Measurements from ENCODE around the gene SLC25A12. TPM values are rescaled to one million over a fixed set of nuclear protein-coding genes. Genes with fewer than 3 reads are reported as not detected.
A peak's percentile ranks its signal among the peaks of the same experiment; 100 is the strongest.

SLC25A12 gene
- total and polyA plus RNA-seq, 9 donors = 15.6 to 34.1 (median 21.6) TPM

DNA sequence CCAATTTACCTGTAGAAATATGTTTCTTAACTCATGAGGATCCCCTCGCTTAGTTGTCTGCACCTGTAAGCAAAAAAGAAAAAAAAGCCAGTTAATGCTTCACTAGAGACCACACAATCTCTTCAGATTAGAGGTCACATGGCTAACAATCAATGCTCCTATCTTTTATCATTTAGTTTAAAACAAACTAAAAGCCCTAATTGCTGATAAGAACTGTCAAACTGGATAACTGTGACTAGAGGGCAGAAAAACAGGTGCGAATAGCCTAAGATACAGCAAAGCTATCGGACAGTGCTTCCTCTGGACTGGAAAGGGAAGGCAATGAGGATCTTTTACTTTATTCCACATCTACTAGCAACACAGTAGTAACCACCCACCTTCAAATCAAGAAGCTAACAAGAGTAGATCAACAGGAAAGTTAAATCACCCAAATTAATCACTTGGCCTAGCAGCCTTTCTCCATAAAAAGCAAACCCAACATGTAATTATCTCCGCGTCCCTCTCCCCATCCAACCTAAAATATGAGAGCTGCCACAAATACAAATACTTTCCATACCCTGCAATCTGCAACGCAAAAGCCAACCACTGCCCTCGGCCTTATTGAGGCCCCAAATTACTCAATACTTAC lies 734 bp downstream of the SLC25A12 start:
- intact Hi-C loops (cut with DNase I) = loop anchor here in 1 of 4 donors (10.0 kb wide), 1 partner anchor 79 kb away; no protein-coding TSS in a partner anchor
- DNase-seq = no peak
- TF ChIP-seq POLR2A (IDR thresholded peaks at IDR 0.05) (no peak), EP300 (IDR thresholded peaks at IDR 0.05) (no peak)
- TF ChIP-seq, protein P1, sequence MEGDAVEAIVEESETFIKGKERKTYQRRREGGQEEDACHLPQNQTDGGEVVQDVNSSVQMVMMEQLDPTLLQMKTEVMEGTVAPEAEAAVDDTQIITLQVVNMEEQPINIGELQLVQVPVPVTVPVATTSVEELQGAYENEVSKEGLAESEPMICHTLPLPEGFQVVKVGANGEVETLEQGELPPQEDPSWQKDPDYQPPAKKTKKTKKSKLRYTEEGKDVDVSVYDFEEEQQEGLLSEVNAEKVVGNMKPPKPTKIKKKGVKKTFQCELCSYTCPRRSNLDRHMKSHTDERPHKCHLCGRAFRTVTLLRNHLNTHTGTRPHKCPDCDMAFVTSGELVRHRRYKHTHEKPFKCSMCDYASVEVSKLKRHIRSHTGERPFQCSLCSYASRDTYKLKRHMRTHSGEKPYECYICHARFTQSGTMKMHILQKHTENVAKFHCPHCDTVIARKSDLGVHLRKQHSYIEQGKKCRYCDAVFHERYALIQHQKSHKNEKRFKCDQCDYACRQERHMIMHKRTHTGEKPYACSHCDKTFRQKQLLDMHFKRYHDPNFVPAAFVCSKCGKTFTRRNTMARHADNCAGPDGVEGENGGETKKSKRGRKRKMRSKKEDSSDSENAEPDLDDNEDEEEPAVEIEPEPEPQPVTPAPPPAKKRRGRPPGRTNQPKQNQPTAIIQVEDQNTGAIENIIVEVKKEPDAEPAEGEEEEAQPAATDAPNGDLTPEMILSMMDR (IDR thresholded peaks at IDR 0.05) = no peak
- Histone ChIP-seq H3K9me3 (no peaks in the 10 kb centered on the region), H3K4me3 (peak overlapping the region; percentile 84), H3K36me3 (no peaks in the 10 kb centered on the region), H3K27me3 (no peaks in the 10 kb centered on the region), H3K27ac (no peak overlapping the region), H3K4me1 (ENCODE audit: insufficient read depth) (peaks cover 3% of the 10 kb centered on the region)
- 36 to 44% (median 37%) methylated on average over 7 of the region's 7 CpGs for WGBS, 3 donors

DNA sequence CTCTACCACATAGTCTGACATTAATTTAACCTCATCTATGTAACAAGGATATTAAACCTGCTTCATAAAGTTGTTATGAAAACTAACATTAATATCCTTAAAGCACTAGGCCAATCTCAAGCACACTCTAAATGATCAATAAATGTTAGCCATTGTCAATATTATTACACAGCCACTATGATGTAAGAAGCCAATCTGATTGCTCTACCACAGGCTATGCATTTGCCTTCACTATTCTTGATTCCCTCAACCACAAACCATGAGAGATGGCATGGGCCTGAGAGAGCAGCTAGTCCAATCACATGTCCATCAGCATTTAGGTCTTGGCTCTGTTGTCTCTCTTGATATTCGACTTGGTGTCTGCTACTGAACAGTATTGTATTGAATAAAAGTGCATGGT lies 4.2 kb downstream of the SLC25A12 start:
- H3K27me3 ChIP-seq = no peaks in the 10 kb centered on the region
- H3K4me3 ChIP-seq = no peak overlapping the region
- H3K36me3 ChIP-seq = no peaks in the 10 kb centered on the region
- H3K4me1 ChIP-seq (ENCODE audit: insufficient read depth) = peaks cover 1% of the 10 kb centered on the region
- WGBS, 3 donors = 85 to 96% (median 86%) methylated on average over 1 of the region's 1 CpG
- TF ChIP-seq POLR2A (IDR thresholded peaks at IDR 0.05) = no peak
- TF ChIP-seq, protein P1 (IDR thresholded peaks at IDR 0.05) = no peak
- no peak for DNase-seq
- intact Hi-C loops (cut with DNase I) = loop anchor here in 1 of 4 donors (10.0 kb wide), 1 partner anchor 75 kb away; no protein-coding TSS in a partner anchor
- H3K9me3 ChIP-seq = no peaks in the 10 kb centered on the region
- H3K27ac ChIP-seq = no peak overlapping the region

- intact Hi-C loops (cut with DNase I) = no loop called here
- Histone ChIP-seq H3K9me3 (no peaks in the 10 kb centered on the region), H3K4me1 (ENCODE audit: insufficient read depth) (no peaks in the 10 kb centered on the region), H3K27me3 (no peaks in the 10 kb centered on the region), H3K4me3 (no peak overlapping the region), H3K27ac (no peak overlapping the region), H3K36me3 (no peaks in the 10 kb centered on the region)
- WGBS, 3 donors = 96 to 97% (median 97%) methylated on average over 2 of the region's 2 CpGs
- TF ChIP-seq POLR2A (IDR thresholded peaks at IDR 0.05) (no peak), EP300 (IDR thresholded peaks at IDR 0.05) (no peak)
- TF ChIP-seq, protein P1 (IDR thresholded peaks at IDR 0.05) = no peak
- no peak for DNase-seq
Observed at GRCh38 chr2:171889333-171889732, 4.7 kb downstream of the SLC25A12 start.

- Histone ChIP-seq H3K4me1 (ENCODE audit: insufficient read depth) (peaks cover 3% of the 10 kb centered on the region), H3K4me3 (no peak overlapping the region), H3K36me3 (no peaks in the 10 kb centered on the region), H3K27ac (no peak overlapping the region), H3K27me3 (no peaks in the 10 kb centered on the region), H3K9me3 (no peaks in the 10 kb centered on the region)
- WGBS, 3 donors = 89 to 92% (median 91%) methylated on average over 5 of the region's 5 CpGs
- intact Hi-C loops (cut with DNase I) = no loop called here
- DNase-seq = no peak
- TF ChIP-seq EP300 (IDR thresholded peaks at IDR 0.05) (no peak), POLR2A (IDR thresholded peaks at IDR 0.05) (no peak)
- TF ChIP-seq, protein P1 (IDR thresholded peaks at IDR 0.05) = no peak
Observed at GRCh38 chr2:171883275-171883893, 10.7 kb downstream of the SLC25A12 start.

Data from ovary (tissue), 9 donors.